Measurements from ENCODE around the gene PRKCH. TPM values are rescaled to one million over a fixed set of nuclear protein-coding genes. Genes with fewer than 3 reads are reported as not detected.

The PRKCH gene
- total RNA-seq, 1 experiment from 2014 or later = 170 TPM

DNA sequence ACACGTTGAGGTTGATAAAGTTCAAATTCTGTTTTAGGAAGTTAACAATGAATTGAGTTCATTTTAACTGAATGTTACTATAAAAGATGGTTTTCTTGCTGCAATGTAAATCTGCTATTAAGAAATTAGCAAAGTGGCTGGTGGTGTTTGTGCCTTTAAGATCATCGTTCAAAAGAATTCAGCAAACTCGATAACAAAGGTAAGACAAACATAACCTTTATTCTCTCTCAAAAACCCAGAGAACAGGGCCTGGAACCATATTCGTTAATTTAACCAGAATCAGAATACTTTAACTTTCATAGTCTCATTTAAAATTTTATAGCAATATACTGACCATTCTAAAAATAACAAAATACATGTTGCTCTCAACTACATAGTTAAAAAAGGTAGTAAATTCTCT lies 43.6 kb upstream of the PRKCH start:
- H3K9me3 ChIP-seq (ENCODE audit: low read length) = no peaks in the 10 kb centered on the region
- H3K4me2 ChIP-seq (ENCODE audit: low read length) = peak overlapping the region; percentile 83
- H3K27ac ChIP-seq (ENCODE audit: low read length) = no peak overlapping the region
- ATAC-seq (no peak), DNase-seq (no peak)
- TF ChIP-seq EZH2 (IDR thresholded peaks at IDR 0.05; ENCODE audit: low read length, unreplicated experiment) (no peak), EZH2phosphoT487 (IDR thresholded peaks at IDR 0.05; ENCODE audit: borderline replicate concordance, low read length) (no peak)
- TF ChIP-seq, protein P1, sequence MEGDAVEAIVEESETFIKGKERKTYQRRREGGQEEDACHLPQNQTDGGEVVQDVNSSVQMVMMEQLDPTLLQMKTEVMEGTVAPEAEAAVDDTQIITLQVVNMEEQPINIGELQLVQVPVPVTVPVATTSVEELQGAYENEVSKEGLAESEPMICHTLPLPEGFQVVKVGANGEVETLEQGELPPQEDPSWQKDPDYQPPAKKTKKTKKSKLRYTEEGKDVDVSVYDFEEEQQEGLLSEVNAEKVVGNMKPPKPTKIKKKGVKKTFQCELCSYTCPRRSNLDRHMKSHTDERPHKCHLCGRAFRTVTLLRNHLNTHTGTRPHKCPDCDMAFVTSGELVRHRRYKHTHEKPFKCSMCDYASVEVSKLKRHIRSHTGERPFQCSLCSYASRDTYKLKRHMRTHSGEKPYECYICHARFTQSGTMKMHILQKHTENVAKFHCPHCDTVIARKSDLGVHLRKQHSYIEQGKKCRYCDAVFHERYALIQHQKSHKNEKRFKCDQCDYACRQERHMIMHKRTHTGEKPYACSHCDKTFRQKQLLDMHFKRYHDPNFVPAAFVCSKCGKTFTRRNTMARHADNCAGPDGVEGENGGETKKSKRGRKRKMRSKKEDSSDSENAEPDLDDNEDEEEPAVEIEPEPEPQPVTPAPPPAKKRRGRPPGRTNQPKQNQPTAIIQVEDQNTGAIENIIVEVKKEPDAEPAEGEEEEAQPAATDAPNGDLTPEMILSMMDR (conservative IDR thresholded peaks at IDR 0.05; ENCODE audit: low read depth, low read length) = no peak
- no peaks in the 10 kb centered on the region for H3F3A ChIP-seq (ENCODE audit: low read length, unreplicated experiment)
- intact Hi-C loops (cut with micrococcal nuclease) = no loop called here
- H3K4me1 ChIP-seq (ENCODE audit: insufficient read depth, low read length) = peaks cover 35% of the 10 kb centered on the region
- peaks cover 35% of the 10 kb centered on the region for H3K79me2 ChIP-seq (ENCODE audit: low read length)
- POLR2A ChIA-PET (ENCODE audit: unreplicated experiment) = interaction anchor here (0.5 to 0.6 kb wide), 2 partner anchors 193 to 614 kb away, joined by 3 read pairs; no protein-coding TSS in a partner anchor
- peaks cover 31% of the 10 kb centered on the region for H4K20me1 ChIP-seq (ENCODE audit: low read length)
- peak overlapping the region; percentile 85 for H3K4me3 ChIP-seq (ENCODE audit: low read length)
- CTCF ChIA-PET = interaction anchor here (0.7 kb wide), 1 partner anchor 12 kb away, joined by 3 read pairs; no protein-coding TSS in a partner anchor
- H3K9me2 ChIP-seq (replicated peaks; ENCODE audit: low read length) = no peaks in the 10 kb centered on the region
- no TSS peak for BruUV-seq (replicated peaks)
- no peaks in the 10 kb centered on the region for H3K36me3 ChIP-seq (ENCODE audit: low read depth, low read length)
- no peak overlapping the region for H2AFZ ChIP-seq (ENCODE audit: low read length)
- peak overlapping the region; percentile 88; the same call in 1 of the 2 replicates for H3K9ac ChIP-seq (ENCODE audit: low read length)
- no peaks in the 10 kb centered on the region for H3K27me3 ChIP-seq (ENCODE audit: low read length)

DNA sequence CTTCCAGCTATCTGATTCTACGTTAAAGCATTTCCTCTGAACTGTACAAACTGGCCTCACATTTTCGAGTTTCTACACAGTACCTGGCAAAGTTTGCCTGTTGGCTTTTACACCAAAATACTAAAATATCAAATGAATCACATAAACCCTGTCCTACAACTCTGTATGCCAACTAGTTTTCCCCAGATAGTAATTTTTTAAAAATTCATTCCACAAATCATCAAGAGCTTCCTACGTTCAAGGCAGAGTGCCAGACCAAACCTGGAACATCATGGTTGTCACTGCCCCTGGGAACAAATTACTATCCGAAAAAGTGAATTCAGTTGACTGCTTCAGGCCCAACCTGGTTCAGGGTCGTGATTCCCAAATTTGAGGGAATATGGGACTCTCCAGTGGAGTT lies 42.3 kb upstream of the PRKCH start:
- H3K4me2 ChIP-seq (ENCODE audit: low read length) = peak overlapping the region; percentile 83
- H3K79me2 ChIP-seq (ENCODE audit: low read length) = peaks cover 35% of the 10 kb centered on the region
- no peaks in the 10 kb centered on the region for H3K36me3 ChIP-seq (ENCODE audit: low read depth, low read length)
- no peaks in the 10 kb centered on the region for H3F3A ChIP-seq (ENCODE audit: low read length, unreplicated experiment)
- DNase-seq (peak; percentile 43), ATAC-seq (no peak)
- peaks cover 31% of the 10 kb centered on the region for H4K20me1 ChIP-seq (ENCODE audit: low read length)
- peak overlapping the region; percentile 85 for H3K4me3 ChIP-seq (ENCODE audit: low read length)
- no peaks in the 10 kb centered on the region for H3K9me3 ChIP-seq (ENCODE audit: low read length)
- BruUV-seq (replicated peaks) = TSS peak; percentile 55
- no peak overlapping the region for H3K27ac ChIP-seq (ENCODE audit: low read length)
- no peaks in the 10 kb centered on the region for H3K9me2 ChIP-seq (replicated peaks; ENCODE audit: low read length)
- CTCF ChIA-PET = interaction anchor here (0.6 to 0.9 kb wide), 6 partner anchors 10 to 490 kb away, joined by 3 to 7 read pairs (median 4); no protein-coding TSS in a partner anchor
- POLR2A ChIA-PET (ENCODE audit: unreplicated experiment) = interaction anchor here (0.5 to 0.8 kb wide), 4 partner anchors 15 to 69 kb away, joined by 3 to 13 read pairs (median 4); no protein-coding TSS in a partner anchor
- intact Hi-C loops (cut with micrococcal nuclease) = no loop called here
- H3K4me1 ChIP-seq (ENCODE audit: insufficient read depth, low read length) = peaks cover 44% of the 10 kb centered on the region
- H3K27me3 ChIP-seq (ENCODE audit: low read length) = no peaks in the 10 kb centered on the region
- H3K9ac ChIP-seq (ENCODE audit: low read length) = peak overlapping the region; percentile 88
- TF ChIP-seq, protein P1 (conservative IDR thresholded peaks at IDR 0.05; ENCODE audit: low read depth, low read length) = no peak
- TF ChIP-seq EZH2 (IDR thresholded peaks at IDR 0.05; ENCODE audit: low read length, unreplicated experiment) (no peak), EZH2phosphoT487 (IDR thresholded peaks at IDR 0.05; ENCODE audit: borderline replicate concordance, low read length) (no peak)
- 0 out of 2 replicates have a peak overlapping the region, but pooled peaks have one; percentile 6 for H2AFZ ChIP-seq (ENCODE audit: low read length)

DNA sequence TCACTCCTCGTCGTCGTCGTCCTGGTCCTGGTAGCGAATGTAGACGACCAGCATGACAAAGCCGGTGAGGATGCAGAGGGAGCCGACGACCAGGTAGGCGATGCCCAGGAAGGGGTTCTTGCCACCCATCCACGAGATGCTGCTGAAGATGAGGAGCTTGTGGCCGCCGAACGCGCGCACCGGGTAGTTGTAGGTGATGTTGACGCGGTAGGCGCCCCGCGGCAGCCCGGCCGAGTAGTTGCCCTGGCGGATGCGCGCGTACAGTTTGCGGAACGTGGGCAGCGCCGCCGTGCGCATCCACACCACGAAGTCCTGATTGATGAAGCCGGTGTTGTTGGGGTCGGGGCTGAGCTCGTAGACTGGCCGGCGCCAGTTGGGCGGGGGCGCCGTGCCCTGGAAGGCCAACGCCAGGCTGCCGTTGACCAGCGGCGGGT lies 41.3 kb upstream of the PRKCH start:
- DNase-seq (peak; percentile 16), ATAC-seq (peak; percentile 2)
- POLR2A ChIA-PET (ENCODE audit: unreplicated experiment) = interaction anchor here (0.7 to 0.8 kb wide), 2 partner anchors 21 to 655 kb away, joined by 3 to 4 read pairs; no protein-coding TSS in a partner anchor
- H3F3A ChIP-seq (ENCODE audit: low read length, unreplicated experiment) = no peaks in the 10 kb centered on the region
- H3K9me2 ChIP-seq (replicated peaks; ENCODE audit: low read length) = no peaks in the 10 kb centered on the region
- H2AFZ ChIP-seq (ENCODE audit: low read length) = peak overlapping the region; percentile 81
- H3K4me1 ChIP-seq (ENCODE audit: insufficient read depth, low read length) = peaks cover 54% of the 10 kb centered on the region
- no peaks in the 10 kb centered on the region for H3K9me3 ChIP-seq (ENCODE audit: low read length)
- H3K9ac ChIP-seq (ENCODE audit: low read length) = peak overlapping the region; percentile 88
- H3K4me3 ChIP-seq (ENCODE audit: low read length) = peak overlapping the region; percentile 85
- intact Hi-C loops (cut with micrococcal nuclease) = no loop called here
- BruUV-seq (replicated peaks) = no TSS peak
- no peaks in the 10 kb centered on the region for H3K36me3 ChIP-seq (ENCODE audit: low read depth, low read length)
- peak overlapping the region; percentile 83 for H3K4me2 ChIP-seq (ENCODE audit: low read length)
- CTCF ChIA-PET = interaction anchor here (0.6 to 2.3 kb wide), 6 partner anchors 11 to 674 kb away, joined by 3 to 16 read pairs (median 3); no protein-coding TSS in a partner anchor
- H3K79me2 ChIP-seq (ENCODE audit: low read length) = peaks cover 35% of the 10 kb centered on the region
- H3K27me3 ChIP-seq (ENCODE audit: low read length) = no peaks in the 10 kb centered on the region
- H3K27ac ChIP-seq (ENCODE audit: low read length) = peak overlapping the region; percentile 82
- no peak for TF ChIP-seq EZH2 (IDR thresholded peaks at IDR 0.05; ENCODE audit: low read length, unreplicated experiment)
- TF ChIP-seq, protein P1 (conservative IDR thresholded peaks at IDR 0.05; ENCODE audit: low read depth, low read length) = no peak
- H4K20me1 ChIP-seq (ENCODE audit: low read length) = peaks cover 31% of the 10 kb centered on the region
